ENCODE data around the gene MYO1C.

GRCh38 chr17:1480747-1481465 is 11.6 kb downstream of the MYO1C start:
- no peak for TF ChIP-seq POLR2A (IDR thresholded peaks at IDR 0.05)
- no peak for TF ChIP-seq CTCF (IDR thresholded peaks at IDR 0.05 in 4 of 5, conservative IDR thresholded peaks at IDR 0.05 in 1 of 5)

Data from gastrocnemius medialis (tissue), 4 donors.